ENCODE measurements around the gene SNTG2.

SNTG2 gene

DNA sequence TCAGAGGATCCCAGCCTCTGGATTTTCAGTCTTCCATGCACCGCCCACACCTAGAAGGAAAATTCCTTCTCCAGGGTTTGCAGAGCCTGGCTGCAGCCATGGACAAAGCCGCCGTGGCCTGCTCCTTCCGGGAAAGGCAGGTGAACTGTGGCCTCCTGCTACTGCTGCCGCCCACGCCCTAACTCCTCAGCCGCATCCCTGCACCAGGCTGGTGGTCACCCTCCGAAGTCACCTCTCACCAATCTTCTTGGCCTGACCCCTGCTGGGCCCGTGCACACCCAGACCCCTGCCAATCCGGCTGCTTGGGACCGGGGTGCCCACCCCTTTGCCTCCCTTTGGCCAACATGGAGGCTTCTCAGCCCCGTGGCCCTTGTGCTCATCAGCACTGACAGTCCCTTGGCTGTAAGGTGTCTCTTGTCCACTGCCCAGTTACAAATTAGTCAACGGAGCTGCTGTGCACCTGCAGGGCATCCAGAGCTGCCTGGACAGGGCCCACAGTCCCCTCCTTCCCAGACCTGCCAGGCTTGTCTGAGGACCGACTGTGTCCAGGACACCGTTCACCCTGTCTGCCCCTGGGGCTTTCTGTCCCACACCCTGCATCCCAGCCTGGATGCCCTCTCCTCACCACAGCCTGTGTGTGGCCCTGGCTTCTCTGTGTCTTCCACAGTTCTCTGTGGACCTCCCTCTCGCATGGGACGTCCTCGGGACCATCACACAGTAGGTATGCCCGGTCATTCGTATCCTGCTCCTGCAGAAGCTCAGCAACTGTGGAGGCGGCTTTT, 332.6 kb downstream of the SNTG2 start:
- TF ChIP-seq REST (IDR thresholded peaks at IDR 0.05; ENCODE audit: insufficient read depth in 1 of 2, low read depth in 2 of 2, low read length in 2 of 2) (no peak), SIN3A (IDR thresholded peaks at IDR 0.05; ENCODE audit: borderline replicate concordance, insufficient read depth, low read length) (no peak), FOXP2 (optimal IDR thresholded peaks at IDR 0.05; ENCODE audit: borderline replicate concordance, extremely low read depth, extremely low read length, insufficient read depth) (no peak), TAF1 (IDR thresholded peaks at IDR 0.05; ENCODE audit: borderline replicate concordance, insufficient read depth, low read length) (no peak), POLR2AphosphoS5 (IDR thresholded peaks at IDR 0.05; ENCODE audit: low read depth, low read length) (no peak)

- TF ChIP-seq TAF1 (IDR thresholded peaks at IDR 0.05; ENCODE audit: borderline replicate concordance, insufficient read depth, low read length) (no peak), FOXP2 (optimal IDR thresholded peaks at IDR 0.05; ENCODE audit: borderline replicate concordance, extremely low read depth, extremely low read length, insufficient read depth) (no peak), SIN3A (IDR thresholded peaks at IDR 0.05; ENCODE audit: borderline replicate concordance, insufficient read depth, low read length) (no peak), REST (IDR thresholded peaks at IDR 0.05; ENCODE audit: insufficient read depth in 1 of 2, low read depth in 2 of 2, low read length in 2 of 2) (no peak), POLR2AphosphoS5 (IDR thresholded peaks at IDR 0.05; ENCODE audit: low read depth, low read length) (no peak)
Measured at GRCh38 chr2:1283871-1284270, 333.2 kb downstream of the SNTG2 start.

GRCh38 chr2:1286929-1287328, 336.3 kb downstream of the SNTG2 start:
- TF ChIP-seq FOXP2 (optimal IDR thresholded peaks at IDR 0.05; ENCODE audit: borderline replicate concordance, extremely low read depth, extremely low read length, insufficient read depth) (no peak), POLR2AphosphoS5 (IDR thresholded peaks at IDR 0.05; ENCODE audit: low read depth, low read length) (no peak), TAF1 (IDR thresholded peaks at IDR 0.05; ENCODE audit: borderline replicate concordance, insufficient read depth, low read length) (no peak), SIN3A (IDR thresholded peaks at IDR 0.05; ENCODE audit: borderline replicate concordance, insufficient read depth, low read length) (no peak), REST (IDR thresholded peaks at IDR 0.05; ENCODE audit: insufficient read depth in 1 of 2, low read depth in 2 of 2, low read length in 2 of 2) (no peak)

DNA sequence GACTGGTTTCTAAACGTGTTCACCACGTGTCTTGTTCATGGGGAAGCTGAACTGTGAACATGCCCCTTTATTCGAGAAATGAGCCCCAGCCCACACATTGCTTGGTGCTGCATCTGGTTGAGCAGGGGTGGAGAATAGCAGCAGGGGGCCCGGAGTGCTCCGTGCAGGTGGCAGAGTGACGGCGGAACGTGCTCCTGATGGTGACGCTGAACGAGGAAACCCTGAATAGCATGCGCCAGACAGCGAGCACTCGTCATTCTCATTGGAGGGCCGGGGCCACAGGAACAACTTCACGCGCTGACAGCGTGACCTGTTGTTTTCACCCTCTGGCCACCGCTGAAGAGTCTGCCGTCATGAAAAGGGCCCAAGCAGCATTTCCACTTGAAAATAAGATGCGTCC, 336.8 kb downstream of the SNTG2 start:
- TF ChIP-seq REST (IDR thresholded peaks at IDR 0.05; ENCODE audit: insufficient read depth in 1 of 2, low read depth in 2 of 2, low read length in 2 of 2) (no peak), SIN3A (IDR thresholded peaks at IDR 0.05; ENCODE audit: borderline replicate concordance, insufficient read depth, low read length) (no peak), FOXP2 (optimal IDR thresholded peaks at IDR 0.05; ENCODE audit: borderline replicate concordance, extremely low read depth, extremely low read length, insufficient read depth) (no peak), TAF1 (IDR thresholded peaks at IDR 0.05; ENCODE audit: borderline replicate concordance, insufficient read depth, low read length) (no peak), POLR2AphosphoS5 (IDR thresholded peaks at IDR 0.05; ENCODE audit: low read depth, low read length) (no peak)
